GM18517 (cell line): Measurements from ENCODE around the gene MYOCD.

Experiments used
- ATAC-seq: cut with Tn5 transposase; IDR thresholded peaks from one replicate; pipeline ENCODE4 v1.9.1; 2021; ENCODE audit warnings: mild to moderate bottlenecking, moderate library complexity; ENCODE audit not compliant: unreplicated experiment

Gene MYOCD

GRCh38 chr17:12744786-12745185, 79.1 kb downstream of the MYOCD start:
- ATAC-seq = no peak

GRCh38 chr17:12745486-12745885, 79.8 kb downstream of the MYOCD start:
- no peak for ATAC-seq

GRCh38 chr17:12756786-12757185, 91.1 kb downstream of the MYOCD start:
- ATAC-seq = no peak

- ATAC-seq = no peak
These were observed 93.4 kb downstream of the MYOCD start for GRCh38 chr17:12759090-12759489.

GRCh38 chr17:12765548-12765947, 99.9 kb downstream of the MYOCD start:
- ATAC-seq = no peak

GRCh38 chr17:12768255-12768654, 102.6 kb downstream of the MYOCD start:
- no peak for ATAC-seq

GRCh38 chr17:12769981-12770380, 104.3 kb downstream of the MYOCD start:
- no peak for ATAC-seq

- ATAC-seq = no peak
These were observed 107.5 kb downstream of the MYOCD start for GRCh38 chr17:12773153-12773552.

GRCh38 chr17:12789075-12789480, 123.4 kb downstream of the MYOCD start:
- peak; percentile 87 for ATAC-seq

GRCh38 chr17:12789481-12790248, 124.0 kb downstream of the MYOCD start, which contains the start of gene ARHGAP44:
TSS of gene ARHGAP44 (plus strand) at chr17:12789498. CDS start at chr17:12789839, 341 bp downstream.
- peak; percentile 81 for ATAC-seq

- no peak for ATAC-seq
These were observed 124.8 kb downstream of the MYOCD start for GRCh38 chr17:12790249-12791106.

- ATAC-seq = no peak
These were observed 129.3 kb downstream of the MYOCD start for GRCh38 chr17:12794919-12795532.

GRCh38 chr17:12800855-12801365, 135.2 kb downstream of the MYOCD start:
- ATAC-seq = no peak

- no peak for ATAC-seq
These were observed 140.9 kb downstream of the MYOCD start for GRCh38 chr17:12806630-12807029.

- no peak for ATAC-seq
These were observed 143.0 kb downstream of the MYOCD start for GRCh38 chr17:12808723-12809122.

GRCh38 chr17:12812877-12813276, 147.2 kb downstream of the MYOCD start:
- ATAC-seq = no peak

GRCh38 chr17:12813664-12814063, 148.0 kb downstream of the MYOCD start:
- no peak for ATAC-seq

GRCh38 chr17:12814718-12815117, 149.0 kb downstream of the MYOCD start:
- ATAC-seq = no peak

- ATAC-seq = peak; percentile 100
These were observed 150.0 kb downstream of the MYOCD start for GRCh38 chr17:12815642-12816141.
